ENCODE results near the gene BCL2L13. TPM values are rescaled to one million over a fixed set of nuclear protein-coding genes. Genes with fewer than 3 reads are reported as not detected.

The BCL2L13 gene
- total RNA-seq, 1 experiment from 2014 or later: 26.0 TPM

DNA sequence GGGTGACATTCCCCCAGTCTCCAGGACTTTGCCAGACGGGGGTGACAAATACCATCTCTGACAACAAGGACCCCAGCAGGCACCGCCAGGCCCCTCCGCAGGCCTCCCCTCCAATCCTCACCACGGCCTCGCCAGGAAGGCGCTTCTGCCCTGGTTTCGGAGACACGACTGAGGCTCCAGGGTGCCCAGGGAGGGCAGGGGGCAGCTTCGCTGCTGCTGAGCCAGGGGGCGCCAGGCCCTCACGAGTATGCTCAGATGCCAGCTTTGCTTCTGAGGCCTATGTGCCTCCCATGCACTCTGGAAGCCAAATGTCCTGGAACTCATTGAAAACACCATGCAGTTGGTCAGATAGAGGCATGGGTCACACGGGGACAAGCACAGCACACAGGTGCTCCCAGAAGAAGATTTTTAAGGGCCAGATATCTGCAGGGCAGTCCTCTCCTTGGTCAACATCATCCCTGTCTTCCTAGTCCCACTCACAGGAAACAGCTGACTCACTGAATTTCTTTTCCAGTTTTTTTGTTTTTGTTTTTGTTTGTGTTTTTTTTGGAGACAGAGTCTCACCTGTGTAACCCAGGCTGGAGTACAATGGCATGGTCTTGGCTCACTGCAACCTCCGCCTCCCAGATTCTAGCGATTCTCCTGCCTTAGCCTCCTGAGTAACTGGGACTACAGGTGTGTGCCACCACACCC, 115.8 kb downstream of the BCL2L13 start:
- WGBS (ENCODE audit: extremely low coverage, insufficient read length, low lambda C conversion rate): no CpG with 5 or more reads among the region's 14 CpGs

More for the DNA sequence above, 115.8 kb downstream of the BCL2L13 start:
- H4K8ac ChIP-seq (replicated peaks; ENCODE audit: insufficient read length, low read depth, low read length): no peak overlapping the region
- H3K9ac ChIP-seq (ENCODE audit: extremely low read depth, insufficient read length, low read length): no peak overlapping the region
- DNase-seq: peak; percentile 61
- no peak overlapping the region for H4K5ac ChIP-seq (ENCODE audit: insufficient read length, low read depth, low read length)
- TF ChIP-seq, protein P1, sequence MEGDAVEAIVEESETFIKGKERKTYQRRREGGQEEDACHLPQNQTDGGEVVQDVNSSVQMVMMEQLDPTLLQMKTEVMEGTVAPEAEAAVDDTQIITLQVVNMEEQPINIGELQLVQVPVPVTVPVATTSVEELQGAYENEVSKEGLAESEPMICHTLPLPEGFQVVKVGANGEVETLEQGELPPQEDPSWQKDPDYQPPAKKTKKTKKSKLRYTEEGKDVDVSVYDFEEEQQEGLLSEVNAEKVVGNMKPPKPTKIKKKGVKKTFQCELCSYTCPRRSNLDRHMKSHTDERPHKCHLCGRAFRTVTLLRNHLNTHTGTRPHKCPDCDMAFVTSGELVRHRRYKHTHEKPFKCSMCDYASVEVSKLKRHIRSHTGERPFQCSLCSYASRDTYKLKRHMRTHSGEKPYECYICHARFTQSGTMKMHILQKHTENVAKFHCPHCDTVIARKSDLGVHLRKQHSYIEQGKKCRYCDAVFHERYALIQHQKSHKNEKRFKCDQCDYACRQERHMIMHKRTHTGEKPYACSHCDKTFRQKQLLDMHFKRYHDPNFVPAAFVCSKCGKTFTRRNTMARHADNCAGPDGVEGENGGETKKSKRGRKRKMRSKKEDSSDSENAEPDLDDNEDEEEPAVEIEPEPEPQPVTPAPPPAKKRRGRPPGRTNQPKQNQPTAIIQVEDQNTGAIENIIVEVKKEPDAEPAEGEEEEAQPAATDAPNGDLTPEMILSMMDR (conservative IDR thresholded peaks at IDR 0.05): peak; percentile 74
- no peak overlapping the region for H2BK120ac ChIP-seq (ENCODE audit: low read depth, low read length, poor library complexity, severe bottlenecking)
- no peaks in the 10 kb centered on the region for H3K27me3 ChIP-seq (ENCODE audit: insufficient read depth, low read length)
- no peaks in the 10 kb centered on the region for H3K4me1 ChIP-seq (ENCODE audit: insufficient read depth, low read length)
- no peak overlapping the region for H3K4me3 Mint-ChIP-seq
- no peaks in the 10 kb centered on the region for H4K20me1 ChIP-seq (ENCODE audit: control insufficient read depth, insufficient read depth, insufficient read length)
- no peaks in the 10 kb centered on the region for H3K9me3 ChIP-seq (ENCODE audit: control insufficient read depth, low read depth, low read length)
- H3K4ac ChIP-seq (ENCODE audit: low read depth, low read length): no peak overlapping the region
- H3K14ac ChIP-seq (ENCODE audit: insufficient read depth, low read length): no peak overlapping the region
- no peaks in the 10 kb centered on the region; the same call in 1 of the 2 replicates for H3K27me3 Mint-ChIP-seq (ENCODE audit: low read depth)
- H3K4me2 ChIP-seq (ENCODE audit: insufficient read depth, insufficient read length, low read length): no peak overlapping the region
- no peak overlapping the region for H2BK5ac ChIP-seq (ENCODE audit: insufficient read length, low read length)
- H2AK5ac ChIP-seq (ENCODE audit: insufficient read length, low read length): no peak overlapping the region
- no peak overlapping the region for H3T11ph ChIP-seq (ENCODE audit: low read length)
- H3K56ac ChIP-seq (ENCODE audit: insufficient read length, low read depth, low read length): no peak overlapping the region
- no peak overlapping the region for H2AFZ ChIP-seq (ENCODE audit: low read length)
- H3K18ac ChIP-seq (ENCODE audit: insufficient read length, low read depth, low read length): no peak overlapping the region
- H3K27ac ChIP-seq (ENCODE audit: insufficient read length, low read depth, low read length): no peak overlapping the region
- H3K4me1 Mint-ChIP-seq: no peaks in the 10 kb centered on the region
- H4K91ac ChIP-seq (ENCODE audit: insufficient read length, low read depth, low read length): no peak overlapping the region
- H2BK20ac ChIP-seq (ENCODE audit: low read depth, low read length, poor library complexity, severe bottlenecking): no peak overlapping the region
- H3K79me1 ChIP-seq (ENCODE audit: insufficient read depth, low read depth, low read length, poor library complexity, severe bottlenecking): no peaks in the 10 kb centered on the region
- H2BK12ac ChIP-seq (ENCODE audit: insufficient read length, low read depth, low read length): no peak overlapping the region
- no peaks in the 10 kb centered on the region; a peak in 2 of 7 replicates for H3K36me3 Mint-ChIP-seq (ENCODE audit: insufficient read depth in 1 of 3, low read depth in 3 of 3)
- H2BK15ac ChIP-seq (ENCODE audit: low read depth, low read length): no peak overlapping the region
- no peak overlapping the region for H3K23ac ChIP-seq (ENCODE audit: insufficient read length, low read depth, low read length)
- no peaks in the 10 kb centered on the region for H3K79me2 ChIP-seq (ENCODE audit: insufficient read depth, low read length)
- H3K27ac Mint-ChIP-seq: no peak overlapping the region
- H3K23me2 ChIP-seq (ENCODE audit: insufficient read length, low read depth, low read length, poor library complexity, severe bottlenecking): no peaks in the 10 kb centered on the region
- H3K9me3 Mint-ChIP-seq: no peaks in the 10 kb centered on the region
